Right hindlimb (tissue), 1 donor: ENCODE data around the gene ZNF423.

Source experiments
- DNase-seq: peaks from one replicate; pipeline ENCODE4 v3.0.0-alpha.2; 2018

Gene ZNF423

GRCh38 chr16:49778202-49778930 lies 77.5 kb downstream of the ZNF423 start:
- no peak for DNase-seq

- DNase-seq: no peak
These were observed 79.2 kb downstream of the ZNF423 start for GRCh38 chr16:49776734-49777133.

- DNase-seq: peak; percentile 66
These were observed 79.8 kb downstream of the ZNF423 start for GRCh38 chr16:49776085-49776595.

- DNase-seq: no peak
These were observed 80.3 kb downstream of the ZNF423 start for GRCh38 chr16:49775581-49775980.

- no peak for DNase-seq
These were observed 80.9 kb downstream of the ZNF423 start for GRCh38 chr16:49775018-49775417.

- peak; percentile 60 for DNase-seq
These were observed 82.1 kb downstream of the ZNF423 start for GRCh38 chr16:49773534-49774475.

- no peak for DNase-seq
These were observed 87.9 kb downstream of the ZNF423 start for GRCh38 chr16:49767998-49768397.

- DNase-seq: no peak
These were observed 88.5 kb downstream of the ZNF423 start for GRCh38 chr16:49767414-49767813.

- no peak for DNase-seq
These were observed 89.7 kb downstream of the ZNF423 start for GRCh38 chr16:49766225-49766624.

- DNase-seq: no peak
These were observed 92.1 kb downstream of the ZNF423 start for GRCh38 chr16:49763826-49764225.

GRCh38 chr16:49760815-49761214 lies 95.1 kb downstream of the ZNF423 start:
- no peak for DNase-seq

GRCh38 chr16:49757559-49758069 lies 98.3 kb downstream of the ZNF423 start:
- DNase-seq: no peak

GRCh38 chr16:49756775-49757558 lies 98.9 kb downstream of the ZNF423 start:
- no peak for DNase-seq

- no peak for DNase-seq
These were observed 100.0 kb downstream of the ZNF423 start for GRCh38 chr16:49755716-49756505.

GRCh38 chr16:49755313-49755620 lies 100.6 kb downstream of the ZNF423 start:
- no peak for DNase-seq

- no peak for DNase-seq
These were observed 101.2 kb downstream of the ZNF423 start for GRCh38 chr16:49754495-49755312.

GRCh38 chr16:49750341-49751000 lies 105.4 kb downstream of the ZNF423 start:
- DNase-seq: no peak

- DNase-seq: no peak
These were observed 106.1 kb downstream of the ZNF423 start for GRCh38 chr16:49749816-49750215.

GRCh38 chr16:49748322-49748721 lies 107.6 kb downstream of the ZNF423 start:
- DNase-seq: peak; percentile 89

- DNase-seq: no peak
These were observed 108.3 kb downstream of the ZNF423 start for GRCh38 chr16:49747654-49748053.

- DNase-seq: no peak
These were observed 109.4 kb downstream of the ZNF423 start for GRCh38 chr16:49746545-49746944.
